K562 (cell line): ENCODE data around the gene HACL1. TPM values are rescaled to one million over a fixed set of nuclear protein-coding genes. Genes with fewer than 3 reads are reported as not detected.

Source experiments
- ATAC-seq: fragments of 200-7000 bp; cut with Tn5 transposase; 3 replicates; pipeline ENCODE4 v1.9.1; 2020; ENCODE audit warnings: moderate library complexity
- BruUV-seq: library from RNA; stranded (reverse); fragments of 400-500 nt; replicated peaks from 2 replicates; lab custom pipeline; 2021; lab: Mats Ljungman, UMichigan
- CTCF ChIA-PET: fragments of 300-600 bp; formaldehyde crosslinking; extraction: SDS; loops from one replicate; lab custom pipeline; 2021; ENCODE audit warnings: low intra/inter-chr PET ratio; lab: Yijun Ruan, JAX
- POLR2A ChIA-PET: fragments of 300-600, 350-650 bp; sonication (Branson Sonifier 250); formaldehyde crosslinking; extraction: SDS; loops from one replicate; lab custom pipeline; 2021; ENCODE audit warnings: antibody characterized with exemption, inconsistent platforms; lab: Yijun Ruan, JAX
- DNase-seq, 4 experiments: peaks; one replicate each; pipeline versions ENCODE4 v3.0.0 to v3.0.0-alpha.2; 2011 to 2018; ENCODE audit warnings: low spot score in 3 of 4, mixed read lengths in 3 of 4; ENCODE audit errors: extremely low read depth in 1 of 4
- FAIRE-seq: peaks from 2 replicates; lab custom pipeline; 2011; peaks lifted over from hg19 to GRCh38; lab: Jason Lieb, UNC
- H2AFZ ChIP-seq: 2 replicates; pipeline ENCODE4 v1.6.0; 2011; ENCODE audit warnings: low read depth, low read length, control low read depth, inconsistent platforms
- H3K27ac ChIP-seq: fragments of 200-600 bp; 3 replicates; pipeline ENCODE4 v1.8.0; 2011; ENCODE audit warnings: low read depth, mild to moderate bottlenecking, control low read depth, inconsistent platforms, low read length, moderate library complexity, mixed read lengths; ENCODE audit errors: extremely low read depth
- H3K27me3 ChIP-seq, 2 experiments: fragments of 300-600 bp in 1 of 2; 2 replicates in 1 of 2; 3 replicates in 1 of 2; pipeline versions ENCODE4 v1.6.0 to v1.8.0; 2011; ENCODE audit warnings: inconsistent platforms in 2 of 2, low read length in 2 of 2, mild to moderate bottlenecking in 1 of 2, mixed read lengths in 1 of 2, moderate library complexity in 1 of 2; ENCODE audit not compliant: control insufficient read depth in 2 of 2, insufficient read depth in 2 of 2
- H3K36me3 ChIP-seq: fragments of 300-600 bp; 3 replicates; pipeline ENCODE4 v1.8.0; 2011; ENCODE audit warnings: mild to moderate bottlenecking, low read length, inconsistent platforms; ENCODE audit not compliant: control insufficient read depth, insufficient read depth
- H3K4me1 ChIP-seq, 2 experiments: fragments of 200-600 bp in 1 of 2; replicated peaks in 1 of 2; 2 replicates in 1 of 2; 3 replicates in 1 of 2; pipeline versions ENCODE4 v1.5.1 to v1.8.0; 2011; ENCODE audit warnings: inconsistent platforms in 2 of 2, low read length in 2 of 2, mild to moderate bottlenecking in 1 of 2, mixed read lengths in 1 of 2, moderate library complexity in 1 of 2; ENCODE audit not compliant: control insufficient read depth in 2 of 2, insufficient read depth in 2 of 2
- H3K4me2 ChIP-seq: 2 replicates; pipeline ENCODE4 v1.6.1; 2011; ENCODE audit warnings: low read length, control low read depth, inconsistent platforms, mixed read lengths; ENCODE audit not compliant: insufficient read depth
- H3K4me3 ChIP-seq: fragments of 200-600 bp; sonication (generic), shearing (Covaris generic); 2 replicates; pipeline ENCODE4 v1.5.1; 2016; ENCODE audit warnings: control low read depth, inconsistent platforms
- H3K79me2 ChIP-seq: fragments of 200-600 bp; 3 replicates; pipeline ENCODE4 v1.8.0; 2011; ENCODE audit warnings: low read length, inconsistent platforms; ENCODE audit not compliant: control insufficient read depth, insufficient read depth
- H3K9ac ChIP-seq, 2 experiments: 2 replicates each; pipeline versions ENCODE4 v1.6.0 to v1.6.1; 2011; ENCODE audit warnings: low read depth in 2 of 2, low read length in 2 of 2, control low read depth in 1 of 2, inconsistent platforms in 1 of 2, mild to moderate bottlenecking in 1 of 2, mixed read lengths in 1 of 2; ENCODE audit not compliant: insufficient read depth in 1 of 2
- H3K9me1 ChIP-seq: one replicate; pipeline ENCODE4 v1.6.0; 2011; ENCODE audit warnings: inconsistent platforms, mild to moderate bottlenecking, low read length, moderate library complexity; ENCODE audit not compliant: control insufficient read depth, insufficient read depth
- H3K9me3 ChIP-seq: replicated peaks from 2 replicates; pipeline ENCODE4 v1.5.1; 2011; ENCODE audit warnings: low read depth, low read length, inconsistent platforms; ENCODE audit not compliant: control insufficient read depth, insufficient read depth
- H4K20me1 ChIP-seq: replicated peaks from 2 replicates; pipeline ENCODE4 v1.6.1; 2011; ENCODE audit warnings: low read length, inconsistent platforms, mixed read lengths; ENCODE audit not compliant: control insufficient read depth, insufficient read depth
- KAT2B ChIP-seq: IDR thresholded peaks from one replicate; pipeline ENCODE4 v1.6.1; 2012; ENCODE audit warnings: low read depth, mild to moderate bottlenecking, control low read depth, inconsistent platforms, low read length, moderate library complexity
- ZC3H8 ChIP-seq: fragments of 450-650 bp; IDR thresholded peaks from 2 replicates; pipeline ENCODE4 v1.6.1; 2017
- ZNF212 ChIP-seq: fragments of 450-650 bp; formaldehyde crosslinking; IDR thresholded peaks from 2 replicates; pipeline ENCODE4 v1.4.0; 2020; ENCODE audit warnings: mild to moderate bottlenecking
- ZNF3 ChIP-seq: fragments of 250-450 bp; sonication (Bioruptor Pico); IDR thresholded peaks from 2 replicates; pipeline ENCODE4 v1.5.0; 2021; ENCODE audit warnings: mild to moderate bottlenecking, moderate library complexity
- WGBS: fragments of 100-300 bp; shearing (Covaris generic); methylation state at CpG from one replicate; pipeline ENCODE4 v1.1.6; 2016; ENCODE audit warnings: low coverage, mixed read lengths; ENCODE audit not compliant: insufficient coverage; ENCODE audit errors: missing lambda C conversion rate; 5-methylcytosine and 5-hydroxymethylcytosine counted together
- in situ Hi-C: fragments of 300-500 bp; cut with MboI; formaldehyde crosslinking; loops from 4 replicates; pipeline ENCODE4 v1.15.0; 2018; ENCODE audit warnings: inconsistent platforms, mixed read lengths
- intact Hi-C: fragments of 100-400 bp; cut with micrococcal nuclease; formaldehyde crosslinking; loops from 2 replicates; pipeline ENCODE4 v1.14.2; 2022
- polyA plus RNA-seq, 8 experiments: library from polyadenylated mRNA; depleted of rRNA in 4 of 8; stranded (reverse) in 5 of 8; unstranded in 3 of 8; fragments of >200 nt; fragmentation: Nextera tagmentation in 2 of 8; fragmentation: Illumina TruSeq in 1 of 8; extraction: Ambion mirVana in 2 of 8; extraction: Trizol in 1 of 8; gene quantifications; 2 replicates each; pipeline versions ENCODE4 v1.2.1 to v1.2.3, GENCODE V29; 2011 to 2014; ENCODE audit warnings: inconsistent platforms in 1 of 8, missing spikeins in 1 of 8
- total RNA-seq, 7 experiments: library from RNA; depleted of rRNA in 6 of 7; stranded (reverse); fragments of >200 nt in 6 of 7; fragmentation: Illumina TruSeq in 2 of 7; extraction: Trizol in 2 of 7; gene quantifications; 2 replicates each; pipeline versions ENCODE4 v1.2.1 to v1.2.3, GENCODE V29; 2011 to 2021; ENCODE audit warnings: low replicate concordance in 1 of 7
- TF ChIP-seq, protein P1 (sequence below): fragments of 250-450 bp; sonication (Bioruptor Pico); IDR thresholded peaks from 2 replicates; pipeline ENCODE4 v1.5.0; 2021
- TF ChIP-seq, protein P2 (sequence below): IDR thresholded peaks from 2 replicates; pipeline ENCODE4 v1.6.1; 2011; ENCODE audit warnings: borderline replicate concordance, low read depth, mild to moderate bottlenecking, moderate library complexity, low read length; ENCODE audit not compliant: insufficient read depth, poor library complexity, severe bottlenecking

The HACL1 gene
- total and polyA plus RNA-seq, 9 of the 15 experiments (the other 6 are each of a cell fraction or from before 2014, with no cell fraction given) = 18.9 to 61.5 (median 30.5) TPM

DNA sequence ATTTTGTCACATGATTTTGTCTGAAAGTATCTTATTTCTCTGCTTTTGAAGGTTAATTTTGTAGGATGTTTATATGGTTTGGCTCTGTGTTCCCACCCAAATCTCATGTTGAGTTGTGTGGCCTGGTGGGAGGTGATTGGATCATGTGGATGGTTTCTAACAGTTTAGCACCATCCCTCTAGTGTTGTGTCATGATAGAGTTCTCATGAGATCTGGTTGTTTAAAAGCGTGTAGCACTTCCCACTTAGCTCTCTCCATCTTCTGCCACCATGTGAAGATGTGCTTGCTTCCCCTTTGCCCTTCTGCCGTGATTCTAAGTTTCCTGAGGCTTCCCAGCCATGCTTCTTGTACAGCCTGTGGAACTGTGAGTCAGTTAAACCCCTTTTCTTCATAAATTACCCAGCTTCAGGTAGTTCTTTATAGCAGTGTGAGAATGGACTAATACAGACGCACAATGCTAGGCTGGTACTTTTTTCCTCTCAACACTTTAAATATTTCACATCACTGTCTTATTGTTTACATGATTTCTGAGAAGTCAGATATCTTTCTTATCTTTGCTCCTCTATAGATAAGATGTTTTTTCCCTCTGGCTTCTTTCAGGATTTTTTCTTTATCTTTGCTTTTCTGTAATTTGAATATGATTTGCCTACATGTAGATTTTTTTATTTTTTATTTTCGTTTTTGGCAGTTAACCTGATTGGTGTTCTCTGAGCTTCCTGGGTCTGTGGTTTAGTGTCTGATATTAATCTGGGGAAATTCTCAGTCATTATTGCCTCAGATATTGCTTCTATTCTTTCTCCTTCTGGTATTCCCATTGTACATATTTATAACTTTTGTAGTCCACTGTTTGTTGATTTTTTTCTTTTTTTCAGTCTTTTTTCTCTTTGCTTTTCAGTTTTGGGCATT is 22.4 kb upstream of the HACL1 start:
- Histone ChIP-seq H3K4me2 (no peak overlapping the region), H4K20me1 (no peaks in the 10 kb centered on the region), H3K4me3 (no peak overlapping the region), H3K27me3 (no peaks in the 10 kb centered on the region), H3K4me1 (peaks cover 0 to 5% of the 10 kb centered on the region in 2 experiments; a peak in 1 of 5 replicates), H3K9me1 (no peaks in the 10 kb centered on the region), H3K9ac (no peak overlapping the region), H3K36me3 (no peaks in the 10 kb centered on the region), H3K79me2 (no peaks in the 10 kb centered on the region), H2AFZ (no peak overlapping the region), H3K27ac (no peak overlapping the region), H3K9me3 (no peaks in the 10 kb centered on the region; the same call in 1 of the 2 replicates)
- ChIA-PET POLR2A (no interaction called here), CTCF (no interaction called here)
- in situ Hi-C loops = loop anchor here (10.0 kb wide), 1 partner anchor 621 kb away; no protein-coding TSS in a partner anchor
- ATAC-seq (no peak), DNase-seq (no peak), FAIRE-seq (no peak)
- no TSS peak for BruUV-seq
- WGBS = 13% methylated on average over 4 of the region's 4 CpGs
- TF ChIP-seq ZNF212 (CRISPR knock-in tag) (no peak), KAT2B (no peak), ZNF3 (CRISPR knock-in tag) (no peak), ZC3H8 (no peak)
- TF ChIP-seq, protein P1, sequence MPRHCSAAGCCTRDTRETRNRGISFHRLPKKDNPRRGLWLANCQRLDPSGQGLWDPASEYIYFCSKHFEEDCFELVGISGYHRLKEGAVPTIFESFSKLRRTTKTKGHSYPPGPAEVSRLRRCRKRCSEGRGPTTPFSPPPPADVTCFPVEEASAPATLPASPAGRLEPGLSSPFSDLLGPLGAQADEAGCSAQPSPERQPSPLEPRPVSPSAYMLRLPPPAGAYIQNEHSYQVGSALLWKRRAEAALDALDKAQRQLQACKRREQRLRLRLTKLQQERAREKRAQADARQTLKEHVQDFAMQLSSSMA (CRISPR knock-in tag) = no peak
- TF ChIP-seq, protein P2, sequence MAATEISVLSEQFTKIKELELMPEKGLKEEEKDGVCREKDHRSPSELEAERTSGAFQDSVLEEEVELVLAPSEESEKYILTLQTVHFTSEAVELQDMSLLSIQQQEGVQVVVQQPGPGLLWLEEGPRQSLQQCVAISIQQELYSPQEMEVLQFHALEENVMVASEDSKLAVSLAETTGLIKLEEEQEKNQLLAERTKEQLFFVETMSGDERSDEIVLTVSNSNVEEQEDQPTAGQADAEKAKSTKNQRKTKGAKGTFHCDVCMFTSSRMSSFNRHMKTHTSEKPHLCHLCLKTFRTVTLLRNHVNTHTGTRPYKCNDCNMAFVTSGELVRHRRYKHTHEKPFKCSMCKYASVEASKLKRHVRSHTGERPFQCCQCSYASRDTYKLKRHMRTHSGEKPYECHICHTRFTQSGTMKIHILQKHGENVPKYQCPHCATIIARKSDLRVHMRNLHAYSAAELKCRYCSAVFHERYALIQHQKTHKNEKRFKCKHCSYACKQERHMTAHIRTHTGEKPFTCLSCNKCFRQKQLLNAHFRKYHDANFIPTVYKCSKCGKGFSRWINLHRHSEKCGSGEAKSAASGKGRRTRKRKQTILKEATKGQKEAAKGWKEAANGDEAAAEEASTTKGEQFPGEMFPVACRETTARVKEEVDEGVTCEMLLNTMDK = no peak
- intact Hi-C loops = no loop called here
